Activated naive CD4-positive, alpha-beta T cell treated with anti-CD3 and anti-CD28 coated beads, Interleukin-2, amount 50 U/mL, for 72 hours (primary cell): ENCODE results near the gene RHBG. TPM values are rescaled to one million over a fixed set of nuclear protein-coding genes. Genes with fewer than 3 reads are reported as not detected.

Source experiments
- ATAC-seq, 2 donors: fragments of 150-1000 bp; cut with Tn5 transposase; 2 replicates each; pipeline ENCODE4 v1.10.0; 2021; ENCODE audit warnings: mild to moderate bottlenecking in 2 of 2, moderate library complexity in 2 of 2
- DNase-seq, 2 donors: peaks; one replicate each; pipeline ENCODE4 v3.0.0; 2021 to 2022; ENCODE audit warnings: low spot score in 2 of 2
- H3K27ac Mint-ChIP-seq, 2 donors: one replicate each; pipeline ENCODE4 v1.8.0; 2022; ENCODE audit warnings: mild to moderate bottlenecking in 2 of 2, mixed read lengths in 2 of 2
- H3K36me3 Mint-ChIP-seq, 2 donors: one replicate each; pipeline ENCODE4 v1.8.0; 2022; ENCODE audit warnings: mixed read lengths in 2 of 2
- H3K9me3 Mint-ChIP-seq, 2 donors: one replicate each; pipeline ENCODE4 v1.8.0; 2022; ENCODE audit warnings: mixed read lengths in 2 of 2
- total RNA-seq, 2 donors: library from RNA; stranded (reverse); gene quantifications; one replicate each; pipeline ENCODE4 v1.2.3, GENCODE V29; 2022

RHBG gene
- total RNA-seq, 2 donors from 2014 or later, result not detected

DNA sequence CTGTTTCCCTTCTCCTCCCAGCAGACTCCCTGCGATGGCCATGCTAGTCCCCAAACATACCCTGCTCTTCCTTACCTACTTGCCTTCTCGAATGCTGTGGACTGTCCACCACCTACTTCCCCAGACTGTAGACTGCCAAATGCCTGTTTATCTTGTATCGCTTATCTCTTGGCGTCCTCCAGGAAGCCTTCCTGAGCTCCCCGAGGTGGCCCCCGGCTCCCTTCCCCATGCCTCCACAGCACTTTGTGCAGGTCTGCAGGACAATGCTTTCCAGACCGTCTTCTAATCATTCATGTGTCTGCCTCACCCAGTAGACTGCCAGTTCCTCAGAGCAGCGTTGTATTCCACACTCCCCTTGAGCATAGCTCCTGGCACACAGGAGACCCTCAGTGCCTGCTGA, 41.7 kb downstream of the RHBG start:
- Mint-ChIP-seq H3K36me3 (peaks cover 0 to 7% of the 10 kb centered on the region in 2 donors), H3K9me3 (no peaks in the 10 kb centered on the region), H3K27ac (no peak overlapping the region)
- DNase-seq (no peak), ATAC-seq (no peak)

DNA sequence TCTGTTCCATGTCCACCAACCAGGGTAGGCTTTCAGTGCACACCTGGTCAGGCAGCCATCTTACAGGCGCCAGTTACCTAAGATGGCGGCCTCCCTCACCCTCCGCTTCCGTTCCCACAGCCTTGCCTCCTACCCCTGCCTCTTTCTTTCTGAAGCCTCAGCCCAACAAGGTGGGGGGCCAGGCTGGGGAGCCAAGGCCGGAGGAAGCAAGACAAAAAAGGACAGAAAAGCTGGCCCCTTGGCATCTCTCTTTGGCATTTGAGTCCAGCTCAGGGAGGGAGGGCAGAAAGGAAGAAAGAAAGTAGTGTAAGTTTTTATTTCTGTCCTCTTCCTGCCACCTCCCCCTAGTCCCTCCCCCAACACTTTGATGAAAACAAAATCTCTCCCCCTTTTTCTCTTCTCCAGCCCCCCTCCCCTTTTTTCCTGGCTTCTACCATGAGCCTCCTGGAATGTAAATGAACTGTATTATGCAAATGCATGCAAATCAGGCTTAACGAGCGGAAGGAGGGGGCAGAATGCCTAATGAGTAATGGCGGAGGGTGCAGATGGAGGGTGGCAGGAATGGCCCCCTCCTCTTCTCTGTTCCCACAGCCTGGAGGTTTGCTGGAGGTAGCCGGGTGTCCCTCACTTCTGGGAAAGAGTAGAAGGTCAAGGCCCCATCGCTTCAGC, 43.8 kb downstream of the RHBG start:
- ATAC-seq (no peak), DNase-seq (no peak)
- Mint-ChIP-seq H3K27ac (no peak overlapping the region), H3K9me3 (no peaks in the 10 kb centered on the region), H3K36me3 (peaks cover 0 to 7% of the 10 kb centered on the region in 2 donors)

DNA sequence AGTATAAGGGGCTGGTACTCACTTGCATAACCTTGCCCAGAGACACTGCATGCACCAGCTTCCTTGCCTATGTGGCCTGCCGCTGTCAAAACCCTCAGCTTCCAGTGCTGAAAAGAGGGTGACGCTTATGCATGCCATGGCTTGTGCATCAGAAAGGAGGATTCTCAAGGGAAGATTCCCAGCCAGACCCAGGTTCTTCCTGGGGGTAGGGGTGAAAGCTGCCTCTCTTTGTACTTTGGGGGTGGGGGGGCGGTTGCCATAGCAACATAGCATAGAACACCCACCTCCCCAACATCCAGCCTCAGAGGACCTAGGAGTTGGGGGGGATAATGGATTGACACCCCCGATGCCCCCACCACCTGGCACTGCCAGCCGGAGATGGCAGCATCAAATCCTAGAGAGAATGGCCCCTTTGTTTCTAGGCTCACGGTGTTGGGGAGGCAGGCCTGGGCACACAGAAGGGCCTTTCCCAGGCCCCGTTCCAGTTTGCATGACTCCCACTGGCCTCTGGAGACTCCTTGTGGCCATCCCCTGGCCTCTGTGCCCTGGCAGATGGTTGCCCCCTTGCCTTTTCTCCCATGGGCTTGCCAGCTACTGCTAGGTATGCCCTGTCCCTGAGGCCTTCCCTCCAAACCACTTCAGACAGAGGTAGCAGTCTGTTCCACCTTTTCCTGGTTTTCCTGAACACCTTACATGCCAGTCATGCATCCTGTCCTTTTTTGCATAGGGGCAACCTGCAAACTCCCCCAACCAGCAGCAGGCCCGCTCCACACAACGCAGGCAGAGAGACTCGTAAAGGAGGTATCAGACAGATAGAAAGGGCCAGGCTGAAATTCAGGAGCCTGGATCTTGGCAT, 44.6 kb downstream of the RHBG start:
- Mint-ChIP-seq H3K9me3 (no peaks in the 10 kb centered on the region), H3K36me3 (peaks cover 0 to 7% of the 10 kb centered on the region in 2 donors), H3K27ac (no peak overlapping the region)
- no peak for ATAC-seq
- DNase-seq, result no peak

DNA sequence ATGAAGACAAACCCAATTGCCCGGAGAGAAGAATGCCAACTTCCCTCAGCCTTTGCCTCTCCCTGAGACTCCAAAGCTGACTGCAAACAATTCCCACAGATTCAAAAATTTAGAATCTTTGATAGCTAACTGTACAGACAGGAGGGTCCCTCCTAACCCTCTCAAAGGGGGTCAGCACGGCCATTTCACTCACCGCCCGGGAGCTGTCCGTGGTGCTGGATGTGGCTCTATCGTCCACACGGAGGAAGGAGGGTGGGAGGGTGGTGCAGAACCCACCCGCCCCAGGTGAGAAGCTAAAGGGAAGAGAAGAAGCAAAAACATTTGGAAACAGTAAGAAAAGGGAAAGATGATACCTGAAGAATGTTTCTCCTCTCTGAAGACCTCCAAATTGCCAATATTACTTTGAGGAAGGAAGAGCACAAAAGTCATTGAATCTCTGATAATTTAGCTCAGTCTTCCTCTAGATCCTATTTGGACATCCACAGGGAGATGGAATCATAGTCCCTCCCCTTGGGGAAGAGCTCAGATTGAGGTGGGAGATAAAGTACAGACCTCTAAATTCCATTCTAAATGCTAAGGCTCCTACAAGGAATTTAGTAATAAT, 45.6 kb downstream of the RHBG start:
- Mint-ChIP-seq H3K9me3 (no peaks in the 10 kb centered on the region), H3K27ac (no peak overlapping the region), H3K36me3 (peaks cover 0 to 7% of the 10 kb centered on the region in 2 donors)
- DNase-seq, result no peak
- ATAC-seq, result no peak

DNA sequence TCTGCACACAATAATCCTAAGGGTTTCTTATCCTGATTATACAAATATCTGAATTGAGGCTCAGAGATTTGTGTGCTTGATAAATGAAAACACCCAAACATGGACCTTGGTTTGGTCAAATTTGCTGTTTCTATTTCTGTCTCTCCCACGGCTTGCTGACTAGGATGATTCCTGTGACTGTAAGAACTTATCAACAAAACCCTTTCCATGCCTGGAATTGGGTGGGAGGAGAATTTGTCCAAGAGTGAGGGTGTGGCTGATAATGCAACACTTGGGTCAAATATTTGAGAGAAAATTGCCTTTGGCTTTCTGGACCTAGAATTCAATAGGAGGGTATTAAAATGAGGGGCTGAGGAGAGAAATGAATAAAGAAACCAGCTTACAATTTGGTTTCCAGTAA, 48.0 kb downstream of the RHBG start:
- Mint-ChIP-seq H3K9me3 (no peaks in the 10 kb centered on the region), H3K36me3 (peaks cover 0 to 7% of the 10 kb centered on the region in 2 donors), H3K27ac (no peak overlapping the region)
- ATAC-seq (no peak), DNase-seq (no peak)

DNA sequence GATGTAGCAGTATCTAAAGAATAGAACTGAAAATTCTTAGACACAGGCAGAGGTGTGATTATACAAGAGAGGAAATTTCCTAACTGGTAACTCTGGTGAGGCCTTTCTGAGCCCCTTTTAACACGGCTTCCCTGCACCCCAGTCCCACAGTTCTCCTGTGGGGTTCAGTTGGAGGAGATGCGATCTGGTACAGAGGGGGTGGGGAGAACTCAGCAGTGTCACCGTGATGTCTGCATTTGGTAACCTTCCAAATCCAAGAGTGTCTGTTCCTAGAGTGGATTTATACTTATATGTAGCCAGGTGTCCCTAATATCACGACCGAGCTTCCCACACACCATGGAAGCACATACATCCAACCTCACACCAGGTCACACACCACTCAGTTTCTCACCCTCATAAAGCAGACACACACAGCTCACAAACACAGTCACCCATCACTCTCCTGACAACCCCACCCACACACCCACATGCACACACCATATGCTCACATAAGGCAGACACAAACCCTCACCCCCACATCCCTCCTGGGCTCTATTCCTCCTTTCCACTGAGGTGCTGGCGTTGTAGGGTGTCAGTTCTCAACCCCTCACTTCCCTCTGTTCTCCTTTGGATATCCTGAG, 48.5 kb downstream of the RHBG start:
- Mint-ChIP-seq H3K36me3 (peaks cover 0 to 7% of the 10 kb centered on the region in 2 donors), H3K9me3 (no peaks in the 10 kb centered on the region), H3K27ac (no peak overlapping the region)
- DNase-seq (no peak), ATAC-seq (no peak)

DNA sequence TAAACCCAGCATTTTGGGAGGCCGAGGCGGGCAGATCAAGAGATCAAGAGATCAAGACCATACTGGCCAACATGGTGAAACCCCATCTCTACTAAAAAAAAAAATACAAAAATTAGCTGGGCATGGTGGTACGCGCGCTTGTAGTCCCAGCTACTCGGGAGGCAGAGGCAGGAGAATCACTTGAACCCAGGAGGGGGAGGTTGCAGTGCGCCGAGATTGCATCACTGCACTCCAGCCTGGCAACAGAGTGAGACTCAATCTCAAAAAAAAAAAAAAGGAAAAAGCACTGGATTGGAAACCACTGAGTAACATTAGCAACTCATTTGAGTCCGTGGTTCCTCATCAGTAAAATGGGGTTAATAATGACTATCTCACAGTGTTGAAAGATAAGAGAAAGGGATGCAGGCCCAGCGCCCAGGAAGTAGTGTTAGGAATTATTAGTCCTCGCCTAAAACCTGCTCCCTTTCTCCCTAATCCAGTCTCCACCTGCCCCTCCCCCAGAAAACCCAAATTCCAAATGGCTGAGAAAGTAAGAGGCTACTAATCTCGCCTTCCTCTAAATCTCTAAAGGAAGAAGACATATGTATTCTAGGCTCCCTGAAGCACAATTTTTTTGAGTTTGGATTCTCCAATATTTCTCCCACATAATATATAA, 49.5 kb downstream of the RHBG start:
- Mint-ChIP-seq H3K27ac (no peak overlapping the region), H3K36me3 (peaks cover 0 to 7% of the 10 kb centered on the region in 2 donors), H3K9me3 (no peaks in the 10 kb centered on the region)
- DNase-seq (no peak), ATAC-seq (no peak)

DNA sequence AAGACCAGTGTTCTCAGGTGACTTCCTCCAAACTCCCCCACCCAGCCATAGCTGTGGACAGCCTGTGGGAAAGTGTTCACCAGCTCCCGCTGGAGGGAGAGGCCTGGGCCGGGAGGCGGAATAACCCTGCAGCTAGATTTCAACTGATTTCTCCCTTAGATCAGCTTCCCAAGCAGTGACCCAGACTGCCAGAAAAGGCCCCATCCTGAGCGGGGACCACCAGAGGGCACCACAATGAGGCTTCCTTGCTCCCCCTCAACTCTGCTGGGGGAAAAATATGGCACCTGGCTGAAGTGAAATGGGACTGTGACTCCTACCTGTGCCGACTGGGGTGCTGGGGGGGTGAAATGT, 50.8 kb downstream of the RHBG start:
- ATAC-seq (no peak), DNase-seq (no peak)
- H3K36me3 Mint-ChIP-seq, result no peaks in the 10 kb centered on the region
- no peak overlapping the region for H3K27ac Mint-ChIP-seq
- H3K9me3 Mint-ChIP-seq, result no peaks in the 10 kb centered on the region

DNA sequence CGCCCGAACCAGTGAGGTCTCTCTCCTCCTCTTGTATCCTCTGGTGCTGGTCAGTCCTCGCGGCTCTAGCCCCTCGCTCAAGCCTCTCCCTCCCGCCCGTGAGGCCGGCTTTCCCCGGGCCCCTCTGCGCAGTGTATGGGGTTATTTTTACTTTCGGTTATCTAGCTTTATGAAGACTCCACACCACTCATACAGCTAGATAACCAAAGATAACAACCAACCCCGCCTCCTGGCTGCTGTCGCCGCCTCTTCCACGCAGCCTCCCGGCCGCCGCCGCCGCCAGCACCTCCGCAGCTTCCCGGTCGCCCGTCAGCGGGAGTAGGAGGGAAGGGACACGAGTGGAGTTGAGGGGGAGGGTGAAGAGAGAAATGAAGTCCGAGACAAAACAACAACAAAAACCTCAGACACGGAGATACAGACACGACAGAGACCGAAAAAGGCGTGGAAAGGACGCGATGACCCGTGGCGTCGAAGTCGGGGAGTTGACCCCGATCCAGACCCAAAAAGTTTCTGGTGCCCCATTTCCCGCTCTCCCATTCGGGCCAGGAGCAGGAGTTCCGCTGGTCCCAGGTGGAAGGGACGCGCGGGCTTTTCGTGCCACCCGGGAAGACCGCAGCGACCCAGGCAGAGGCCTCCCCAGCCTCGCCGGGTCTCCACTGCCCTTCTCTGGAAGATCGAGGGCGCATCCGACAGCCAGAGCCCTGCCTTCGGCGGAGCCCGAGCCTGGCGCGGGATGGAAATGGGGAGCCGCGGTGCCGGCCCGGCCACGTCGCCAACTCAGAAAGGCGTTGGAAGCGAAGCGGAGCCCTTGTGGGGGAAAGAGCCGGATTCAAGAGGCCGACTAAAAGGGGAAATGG, 51.4 kb downstream of the RHBG start:
- Mint-ChIP-seq H3K27ac (peak overlapping the region in 1 of 2 donors; percentile 30), H3K9me3 (no peaks in the 10 kb centered on the region), H3K36me3 (no peaks in the 10 kb centered on the region)
- DNase-seq (no peak), ATAC-seq (peak; percentile 52 to 61)

DNA sequence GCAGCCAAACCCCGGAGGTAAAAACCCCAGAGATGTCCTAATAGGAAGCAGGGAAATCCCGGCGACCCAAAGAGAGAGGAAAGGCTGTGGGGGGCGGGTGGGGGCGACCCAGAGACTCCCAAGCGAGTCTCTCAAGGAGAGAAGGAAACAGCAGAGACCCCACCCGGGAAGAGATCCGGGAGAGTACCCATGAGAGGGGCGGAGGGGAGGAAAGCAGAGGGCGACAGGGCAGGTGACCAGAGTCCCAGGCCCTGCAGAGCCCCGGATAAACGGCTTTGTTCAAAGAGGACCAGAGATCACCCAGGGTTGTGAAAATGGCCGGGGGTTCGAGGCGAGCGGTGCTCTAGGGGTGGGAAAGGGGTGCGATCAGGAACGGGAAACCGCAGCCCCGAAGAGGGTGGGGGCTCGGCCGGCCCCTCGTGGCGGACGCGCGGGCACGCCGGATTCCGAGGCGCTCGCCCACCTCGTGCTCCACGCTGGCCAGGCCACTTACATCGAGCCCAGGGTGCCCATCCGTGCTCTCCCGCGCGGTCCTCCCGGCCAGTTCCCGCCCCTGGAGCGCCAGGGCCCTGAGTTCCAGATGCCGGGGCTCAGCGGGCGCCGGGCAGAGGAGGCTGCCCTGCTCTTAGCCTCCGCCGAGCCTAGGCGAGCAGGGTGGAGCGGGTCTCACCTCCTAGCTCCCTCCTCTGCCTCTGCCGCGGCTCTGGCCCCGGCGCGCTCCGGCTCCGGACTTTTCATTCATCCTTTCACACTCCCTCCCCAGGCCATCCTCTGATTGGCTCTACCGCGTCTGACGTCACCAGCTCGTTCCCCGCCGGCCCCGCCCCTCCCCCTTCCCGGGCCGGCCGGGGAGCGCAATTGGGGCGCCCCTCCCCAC, 52.3 kb downstream of the RHBG start:
- no peaks in the 10 kb centered on the region for H3K9me3 Mint-ChIP-seq
- H3K36me3 Mint-ChIP-seq, result no peaks in the 10 kb centered on the region
- ATAC-seq, result peak; percentile 86 to 92
- DNase-seq, result peak in 1 of 2 donors; percentile 67
- H3K27ac Mint-ChIP-seq, result peak overlapping the region in 1 of 2 donors; percentile 30

DNA sequence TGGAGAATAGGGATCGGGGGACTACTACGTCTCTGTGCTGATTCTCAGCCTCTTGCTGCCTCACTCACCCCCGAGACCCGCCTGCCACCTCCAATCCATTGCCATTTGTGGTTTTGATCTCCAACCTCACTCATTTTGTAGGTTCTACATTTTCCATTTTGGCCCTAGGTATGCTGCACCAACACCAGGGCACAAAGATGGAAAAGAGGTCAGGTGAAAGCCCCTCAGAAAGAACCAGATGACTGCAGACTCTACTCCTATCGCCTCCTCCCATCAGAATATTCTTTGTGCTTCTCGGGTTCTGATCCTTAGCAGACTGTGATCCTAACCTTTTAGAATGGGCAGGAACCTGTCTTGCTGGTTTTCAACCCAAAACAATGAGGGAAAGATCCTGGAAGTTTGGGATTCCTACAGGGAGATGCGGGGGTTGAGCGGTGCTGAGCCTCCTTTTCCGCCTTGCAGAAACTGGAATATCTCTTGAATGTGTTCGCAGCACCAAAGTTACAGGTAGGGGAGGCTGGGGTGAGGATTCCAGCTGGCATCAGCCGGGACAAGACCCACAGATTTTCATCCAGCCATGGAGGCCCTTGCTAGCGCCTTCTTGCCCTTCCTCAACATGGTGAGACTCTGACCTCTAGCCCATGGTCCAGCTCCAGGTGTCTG, 53.1 kb downstream of the RHBG start:
- no peaks in the 10 kb centered on the region for H3K9me3 Mint-ChIP-seq
- H3K36me3 Mint-ChIP-seq, result no peaks in the 10 kb centered on the region
- DNase-seq (no peak), ATAC-seq (no peak)
- H3K27ac Mint-ChIP-seq, result no peak overlapping the region

DNA sequence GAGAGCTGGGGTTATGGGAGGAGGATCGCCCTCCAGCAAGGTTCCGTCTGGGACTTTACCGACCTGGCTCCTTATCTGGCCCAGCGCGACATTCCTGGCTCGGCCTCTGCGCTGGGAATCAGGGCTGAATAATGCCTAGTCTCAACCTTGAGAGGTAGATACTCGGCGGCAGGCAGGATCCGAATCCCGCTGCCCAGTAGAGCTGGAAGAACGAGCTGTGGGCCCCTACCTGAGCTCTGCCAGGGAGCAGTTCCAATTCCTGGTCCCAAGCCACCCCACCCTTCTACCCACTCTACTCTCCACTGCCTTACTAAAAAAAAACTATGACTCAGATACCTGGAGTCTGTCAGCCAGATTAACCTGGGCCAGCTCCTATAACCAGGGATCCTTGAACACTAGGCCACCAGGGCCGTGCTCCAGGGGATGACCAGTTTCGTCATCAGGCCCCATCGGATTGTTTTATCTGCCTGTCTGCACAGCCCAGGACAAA, 53.6 kb downstream of the RHBG start:
- DNase-seq (no peak), ATAC-seq (no peak)
- Mint-ChIP-seq H3K9me3 (no peaks in the 10 kb centered on the region), H3K36me3 (no peaks in the 10 kb centered on the region), H3K27ac (no peak overlapping the region)

DNA sequence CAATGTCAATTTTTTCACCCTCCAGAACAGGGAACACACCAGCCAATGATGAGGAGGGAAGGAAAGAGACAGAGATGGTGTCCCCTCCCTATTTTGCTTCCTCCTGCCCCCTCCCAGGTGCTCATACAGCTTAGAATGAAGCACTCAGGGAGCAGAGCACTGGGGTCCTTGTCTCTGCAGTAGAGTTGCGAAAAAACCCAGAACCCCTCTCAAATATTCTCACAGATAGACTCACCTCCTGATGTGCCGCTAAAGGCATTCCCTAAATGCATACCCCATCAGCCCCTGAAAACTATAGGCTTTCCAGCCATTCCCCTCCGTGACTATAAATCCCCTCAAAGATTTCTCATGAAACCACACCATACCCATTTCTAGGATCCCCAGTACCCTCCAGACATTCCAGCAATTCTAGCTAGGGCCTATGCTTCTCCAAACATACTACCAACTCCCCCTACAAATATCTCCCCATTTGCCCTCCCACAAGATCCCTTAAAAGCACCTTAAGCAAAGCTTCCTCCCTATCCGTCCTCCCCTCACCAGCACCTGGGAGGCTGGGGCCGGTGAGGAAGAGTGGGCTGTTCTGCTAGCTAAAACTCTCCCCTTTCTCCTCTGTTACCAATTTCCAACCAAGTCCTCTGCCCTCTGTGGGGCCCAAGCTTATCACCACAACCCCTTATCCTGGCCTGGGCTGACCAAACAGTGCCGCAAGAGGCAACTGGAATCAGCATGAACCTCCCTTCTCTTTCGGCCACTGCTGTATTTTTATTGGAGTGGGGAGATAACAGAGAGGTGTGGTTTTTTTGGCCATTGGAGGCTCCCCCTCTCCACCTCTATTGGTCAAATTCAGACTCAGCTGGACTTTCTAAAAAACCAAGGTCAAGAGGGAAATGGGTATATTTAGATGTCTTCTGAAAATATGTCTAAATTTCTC, 54.7 kb downstream of the RHBG start:
- no peaks in the 10 kb centered on the region for H3K36me3 Mint-ChIP-seq
- no peak for ATAC-seq
- no peak overlapping the region for H3K27ac Mint-ChIP-seq
- DNase-seq, result no peak
- H3K9me3 Mint-ChIP-seq, result no peaks in the 10 kb centered on the region
